Measurements from ENCODE around the gene MPPED1. TPM values are rescaled to one million over a fixed set of nuclear protein-coding genes. Genes with fewer than 3 reads are reported as not detected.
A peak's percentile ranks its signal among the peaks of the same experiment; 100 is the strongest.

The MPPED1 gene
- total RNA-seq, 2 experiments from 2014 or later = not detected

- Mint-ChIP-seq H3K27me3 (peaks cover 2% of the 10 kb centered on the region), H3K36me3 (ENCODE audit: low read depth) (no peaks in the 10 kb centered on the region), H3K9me3 (ENCODE audit: low read depth) (no peaks in the 10 kb centered on the region), H3K4me1 (no peaks in the 10 kb centered on the region), H3K27ac (no peak overlapping the region), H3K4me3 (no peak overlapping the region)
- no peak for DNase-seq
- POLR2A ChIA-PET = no interaction called here
- no peak for ATAC-seq
- intact Hi-C loops (cut with DNase I, micrococcal nuclease) = no loop called here
- CTCF ChIA-PET = interaction anchor here (1.1 to 1.4 kb wide), 3 partner anchors 8 to 15 kb away, joined by 3 to 5 read pairs (median 3); no protein-coding TSS in a partner anchor
Measured at GRCh38 chr22:43393844-43394474, 17.9 kb upstream of the MPPED1 start.

GRCh38 chr22:43395086-43395695, 16.6 kb upstream of the MPPED1 start:
- H3K27me3 Mint-ChIP-seq = peaks cover 2% of the 10 kb centered on the region
- CTCF ChIA-PET = interaction anchor here (0.7 to 1.4 kb wide), 4 partner anchors 9 to 132 kb away, joined by 3 to 5 read pairs (median 3); no protein-coding TSS in a partner anchor
- no peaks in the 10 kb centered on the region for H3K9me3 Mint-ChIP-seq (ENCODE audit: low read depth)
- H3K36me3 Mint-ChIP-seq (ENCODE audit: low read depth) = no peaks in the 10 kb centered on the region
- H3K27ac Mint-ChIP-seq = no peak overlapping the region
- ATAC-seq = no peak
- POLR2A ChIA-PET = no interaction called here
- intact Hi-C loops (cut with DNase I, micrococcal nuclease) = no loop called here
- no peak for DNase-seq
- H3K4me1 Mint-ChIP-seq = no peaks in the 10 kb centered on the region
- no peak overlapping the region for H3K4me3 Mint-ChIP-seq

GRCh38 chr22:43396321-43396933, 15.4 kb upstream of the MPPED1 start:
- peaks cover 2% of the 10 kb centered on the region for H3K27me3 Mint-ChIP-seq
- no peak overlapping the region for H3K27ac Mint-ChIP-seq
- intact Hi-C loops (cut with DNase I, micrococcal nuclease) = no loop called here
- H3K4me1 Mint-ChIP-seq = no peaks in the 10 kb centered on the region
- DNase-seq (no peak), ATAC-seq (no peak)
- no peaks in the 10 kb centered on the region for H3K36me3 Mint-ChIP-seq (ENCODE audit: low read depth)
- POLR2A ChIA-PET = no interaction called here
- no peaks in the 10 kb centered on the region for H3K9me3 Mint-ChIP-seq (ENCODE audit: low read depth)
- no peak overlapping the region for H3K4me3 Mint-ChIP-seq
- CTCF ChIA-PET = no interaction called here

- Mint-ChIP-seq H3K4me1 (no peaks in the 10 kb centered on the region), H3K4me3 (no peak overlapping the region), H3K27ac (no peak overlapping the region), H3K27me3 (peaks cover 2% of the 10 kb centered on the region), H3K36me3 (ENCODE audit: low read depth) (no peaks in the 10 kb centered on the region), H3K9me3 (ENCODE audit: low read depth) (no peaks in the 10 kb centered on the region)
- ChIA-PET POLR2A (no interaction called here), CTCF (no interaction called here)
- no peak for DNase-seq
- intact Hi-C loops (cut with DNase I, micrococcal nuclease) = no loop called here
- no peak for ATAC-seq
Measured at GRCh38 chr22:43396934-43397457, 14.8 kb upstream of the MPPED1 start.

GRCh38 chr22:43397766-43398165, 14.0 kb upstream of the MPPED1 start:
- ATAC-seq = no peak
- CTCF ChIA-PET = no interaction called here
- Mint-ChIP-seq H3K36me3 (ENCODE audit: low read depth) (no peaks in the 10 kb centered on the region), H3K9me3 (ENCODE audit: low read depth) (no peaks in the 10 kb centered on the region), H3K27ac (no peak overlapping the region), H3K4me3 (no peak overlapping the region), H3K27me3 (peaks cover 6% of the 10 kb centered on the region), H3K4me1 (no peaks in the 10 kb centered on the region)
- POLR2A ChIA-PET = no interaction called here
- DNase-seq = no peak
- intact Hi-C loops (cut with DNase I, micrococcal nuclease) = no loop called here

- no peaks in the 10 kb centered on the region for H3K9me3 Mint-ChIP-seq (ENCODE audit: low read depth)
- intact Hi-C loops (cut with DNase I, micrococcal nuclease) = no loop called here
- ChIA-PET CTCF (no interaction called here), POLR2A (no interaction called here)
- H3K4me3 Mint-ChIP-seq = no peak overlapping the region
- no peak for DNase-seq
- H3K4me1 Mint-ChIP-seq = no peaks in the 10 kb centered on the region
- H3K36me3 Mint-ChIP-seq (ENCODE audit: low read depth) = no peaks in the 10 kb centered on the region
- ATAC-seq = no peak
- peaks cover 6% of the 10 kb centered on the region for H3K27me3 Mint-ChIP-seq
- H3K27ac Mint-ChIP-seq = no peak overlapping the region
Measured at GRCh38 chr22:43398246-43398645, 13.6 kb upstream of the MPPED1 start.

- CTCF ChIA-PET = no interaction called here
Measured at GRCh38 chr22:43398910-43399309, 12.9 kb upstream of the MPPED1 start.

GRCh38 chr22:43399338-43399979, 12.4 kb upstream of the MPPED1 start:
- CTCF ChIA-PET = interaction anchor here (0.6 kb wide), 1 partner anchor 1380 kb away, joined by 3 read pairs; no protein-coding TSS in a partner anchor

More at GRCh38 chr22:43398910-43399309, 12.9 kb upstream of the MPPED1 start:
- no peaks in the 10 kb centered on the region for H3K9me3 Mint-ChIP-seq (ENCODE audit: low read depth)
- no peak overlapping the region for H3K27ac Mint-ChIP-seq
- H3K4me3 Mint-ChIP-seq = no peak overlapping the region
- no peaks in the 10 kb centered on the region for H3K4me1 Mint-ChIP-seq
- intact Hi-C loops (cut with DNase I, micrococcal nuclease) = no loop called here
- ATAC-seq = no peak
- POLR2A ChIA-PET = no interaction called here
- DNase-seq = no peak
- no peaks in the 10 kb centered on the region for H3K36me3 Mint-ChIP-seq (ENCODE audit: low read depth)
- H3K27me3 Mint-ChIP-seq = peaks cover 6% of the 10 kb centered on the region

GRCh38 chr22:43399980-43400358, 11.8 kb upstream of the MPPED1 start:
- CTCF ChIA-PET = interaction anchor here (0.6 kb wide), 2 partner anchors 1308 to 1379 kb away, joined by 3 to 4 read pairs; no protein-coding TSS in a partner anchor
- Mint-ChIP-seq H3K27ac (no peak overlapping the region), H3K36me3 (ENCODE audit: low read depth) (no peaks in the 10 kb centered on the region), H3K4me1 (no peaks in the 10 kb centered on the region), H3K9me3 (ENCODE audit: low read depth) (no peaks in the 10 kb centered on the region), H3K27me3 (peaks cover 6% of the 10 kb centered on the region), H3K4me3 (no peak overlapping the region)
- DNase-seq (no peak), ATAC-seq (no peak)
- intact Hi-C loops (cut with DNase I, micrococcal nuclease) = no loop called here
- POLR2A ChIA-PET = no interaction called here

More at GRCh38 chr22:43399338-43399979, 12.4 kb upstream of the MPPED1 start:
- DNase-seq = peak; percentile 20
- no peaks in the 10 kb centered on the region for H3K36me3 Mint-ChIP-seq (ENCODE audit: low read depth)
- intact Hi-C loops (cut with DNase I, micrococcal nuclease) = no loop called here
- POLR2A ChIA-PET = no interaction called here
- H3K9me3 Mint-ChIP-seq (ENCODE audit: low read depth) = no peaks in the 10 kb centered on the region
- H3K27me3 Mint-ChIP-seq = peaks cover 6% of the 10 kb centered on the region
- no peak overlapping the region for H3K4me3 Mint-ChIP-seq
- ATAC-seq = no peak
- H3K4me1 Mint-ChIP-seq = no peaks in the 10 kb centered on the region
- no peak overlapping the region for H3K27ac Mint-ChIP-seq

GRCh38 chr22:43400449-43400848, 11.4 kb upstream of the MPPED1 start:
- Mint-ChIP-seq H3K4me3 (no peak overlapping the region), H3K36me3 (ENCODE audit: low read depth) (no peaks in the 10 kb centered on the region), H3K4me1 (no peaks in the 10 kb centered on the region), H3K27me3 (peaks cover 6% of the 10 kb centered on the region), H3K27ac (no peak overlapping the region), H3K9me3 (ENCODE audit: low read depth) (no peaks in the 10 kb centered on the region)
- ChIA-PET CTCF (interaction anchor here (0.6 kb wide), 1 partner anchor 1308 kb away, joined by 4 read pairs; no protein-coding TSS in a partner anchor), POLR2A (no interaction called here)
- intact Hi-C loops (cut with DNase I, micrococcal nuclease) = no loop called here
- ATAC-seq (no peak), DNase-seq (no peak)

GRCh38 chr22:43401233-43401632, 10.6 kb upstream of the MPPED1 start:
- intact Hi-C loops (cut with DNase I, micrococcal nuclease) = no loop called here
- Mint-ChIP-seq H3K9me3 (ENCODE audit: low read depth) (no peaks in the 10 kb centered on the region), H3K27ac (no peak overlapping the region), H3K36me3 (ENCODE audit: low read depth) (no peaks in the 10 kb centered on the region), H3K4me3 (no peak overlapping the region), H3K4me1 (no peaks in the 10 kb centered on the region), H3K27me3 (peaks cover 6% of the 10 kb centered on the region)
- ChIA-PET CTCF (no interaction called here), POLR2A (no interaction called here)
- ATAC-seq (no peak), DNase-seq (no peak)
